Activated B cell treated with CpG ODN at 0.5 μM for 24 hours (primary cell): ENCODE results near the gene PRDM2. TPM values are rescaled to one million over a fixed set of nuclear protein-coding genes. Genes with fewer than 3 reads are reported as not detected.

Experiments
- ATAC-seq: fragments of 200-7000 bp; cut with Tn5 transposase; one replicate; pipeline ENCODE4 v1.10.0; 2021; ENCODE audit warnings: low read depth, mild to moderate bottlenecking, moderate library complexity
- CTCF ChIA-PET: fragments of 350-600 bp; sonication (Branson Sonifier 250); formaldehyde crosslinking; loops from one replicate; lab custom pipeline; 2021; ENCODE audit warnings: antibody characterized with exemption; lab: Charles Lee
- POLR2A ChIA-PET: fragments of 350-600 bp; sonication (Branson Sonifier 250); formaldehyde crosslinking; loops from one replicate; lab custom pipeline; 2021; ENCODE audit warnings: antibody characterized with exemption; lab: Charles Lee
- DNase-seq: peaks from one replicate; pipeline ENCODE4 v3.0.0; 2022
- H3K27ac Mint-ChIP-seq: one replicate; pipeline ENCODE4 v1.8.0; 2020; ENCODE audit warnings: mixed read lengths
- H3K27me3 Mint-ChIP-seq: one replicate; pipeline ENCODE4 v1.8.0; 2021; ENCODE audit warnings: mixed read lengths
- H3K36me3 Mint-ChIP-seq: one replicate; pipeline ENCODE4 v1.8.0; 2021; ENCODE audit warnings: low read depth, mixed read lengths
- H3K4me1 Mint-ChIP-seq: one replicate; pipeline ENCODE4 v1.8.0; 2021; ENCODE audit warnings: mixed read lengths
- H3K4me3 Mint-ChIP-seq: one replicate; pipeline ENCODE4 v1.8.0; 2020; ENCODE audit warnings: mild to moderate bottlenecking, mixed read lengths
- H3K9me3 Mint-ChIP-seq: one replicate; pipeline ENCODE4 v1.8.0; 2020; ENCODE audit warnings: mixed read lengths
- CTCF ChIP-seq: fragments of 200-600 bp; IDR thresholded peaks from one replicate; pipeline ENCODE4 v1.8.0; 2022; ENCODE audit warnings: antibody characterized with exemption, mild to moderate bottlenecking
- intact Hi-C: fragments of 100-400 bp; cut with micrococcal nuclease; formaldehyde crosslinking; loops from one replicate; pipeline ENCODE4 v1.15.1; 2024
- total RNA-seq: library from RNA; stranded (reverse); gene quantifications from 2 replicates; pipeline ENCODE4 v1.2.3, GENCODE V29; 2022

The PRDM2 gene
- total RNA-seq, 1 donor from 2014 or later = 194 TPM

- ATAC-seq = no peak
- Mint-ChIP-seq H3K4me1 (peaks cover 80% of the 10 kb centered on the region), H3K4me3 (peak overlapping the region; percentile 56), H3K27me3 (no peaks in the 10 kb centered on the region), H3K36me3 (peaks cover 66% of the 10 kb centered on the region), H3K27ac (peak overlapping the region; percentile 11), H3K9me3 (no peaks in the 10 kb centered on the region)
- TF ChIP-seq CTCF = no peak
- POLR2A ChIA-PET = no interaction called here
- DNase-seq = no peak
- intact Hi-C loops = no loop called here
- CTCF ChIA-PET = interaction anchor here (1.4 kb wide), 1 partner anchor 88 kb away, joined by 3 read pairs; no protein-coding TSS in a partner anchor
Measured at GRCh38 chr1:13752852-13753251, 52.9 kb downstream of the PRDM2 start.

- intact Hi-C loops = no loop called here
- POLR2A ChIA-PET = no interaction called here
- no peaks in the 10 kb centered on the region for H3K9me3 Mint-ChIP-seq
- H3K27ac Mint-ChIP-seq = peak overlapping the region; percentile 15
- CTCF ChIA-PET = interaction anchor here (1.4 kb wide), 1 partner anchor 89 kb away, joined by 3 read pairs; no protein-coding TSS in a partner anchor
- TF ChIP-seq CTCF = no peak
- ATAC-seq (no peak), DNase-seq (no peak)
- no peaks in the 10 kb centered on the region for H3K27me3 Mint-ChIP-seq
- peak overlapping the region; percentile 32 for H3K4me3 Mint-ChIP-seq
- H3K36me3 Mint-ChIP-seq = peaks cover 63% of the 10 kb centered on the region
- H3K4me1 Mint-ChIP-seq = peaks cover 79% of the 10 kb centered on the region
Measured at GRCh38 chr1:13753636-13754402, 53.8 kb downstream of the PRDM2 start.

- peaks cover 63% of the 10 kb centered on the region for H3K36me3 Mint-ChIP-seq
- intact Hi-C loops = no loop called here
- no peaks in the 10 kb centered on the region for H3K27me3 Mint-ChIP-seq
- no peak overlapping the region for H3K27ac Mint-ChIP-seq
- H3K4me1 Mint-ChIP-seq = peaks cover 87% of the 10 kb centered on the region
- DNase-seq = no peak
- ChIA-PET CTCF (no interaction called here), POLR2A (interaction anchor here (0.7 to 1.5 kb wide), 3 partner anchors 24 to 54 kb away, joined by 3 to 7 read pairs (median 4); no protein-coding TSS in a partner anchor)
- H3K4me3 Mint-ChIP-seq = peak overlapping the region; percentile 19
- ATAC-seq = no peak
- H3K9me3 Mint-ChIP-seq = no peaks in the 10 kb centered on the region
- TF ChIP-seq CTCF = no peak
Measured at GRCh38 chr1:13754510-13755103, 54.6 kb downstream of the PRDM2 start.

- H3K4me3 Mint-ChIP-seq = peak overlapping the region; percentile 52
- H3K36me3 Mint-ChIP-seq = peaks cover 70% of the 10 kb centered on the region
- CTCF ChIA-PET = interaction anchor here (0.8 to 1.4 kb wide), 4 partner anchors 8 to 91 kb away, joined by 3 to 4 read pairs (median 3); no protein-coding TSS in a partner anchor
- H3K9me3 Mint-ChIP-seq = no peaks in the 10 kb centered on the region
- H3K27ac Mint-ChIP-seq = no peak overlapping the region
- intact Hi-C loops = no loop called here
- H3K4me1 Mint-ChIP-seq = peaks cover 90% of the 10 kb centered on the region
- no peak for TF ChIP-seq CTCF
- DNase-seq (no peak), ATAC-seq (no peak)
- POLR2A ChIA-PET = interaction anchor here (0.6 to 2.9 kb wide), 11 partner anchors 7 to 1658 kb away, joined by 3 to 17 read pairs (median 4); no protein-coding TSS in a partner anchor
- H3K27me3 Mint-ChIP-seq = no peaks in the 10 kb centered on the region
Measured at GRCh38 chr1:13756557-13757315, 56.7 kb downstream of the PRDM2 start.
